OCI-LY1 (cell line): ENCODE results near the gene PTPRG.

Experiments used
- H2AFZ ChIP-seq: fragments of 200-600 bp; sonication (generic), shearing (Covaris generic); 2 replicates; pipeline ENCODE4 v1.6.0; 2014; ENCODE audit warnings: antibody characterized with exemption, mild to moderate bottlenecking, low read length
- H3F3A ChIP-seq: fragments of 200-600 bp; sonication (generic), shearing (Covaris generic); 2 replicates; pipeline ENCODE4 v1.6.0; 2014; ENCODE audit warnings: mild to moderate bottlenecking, antibody characterized with exemption, low read length, moderate library complexity; ENCODE audit not compliant: insufficient read depth
- H3K27ac ChIP-seq: fragments of 200-600 bp; sonication (generic); 2 replicates; pipeline ENCODE4 v1.5.1; 2014; ENCODE audit warnings: low read length, mixed run types, mild to moderate bottlenecking, low read depth; ENCODE audit not compliant: poor library complexity, severe bottlenecking
- H3K27me3 ChIP-seq: fragments of 200-600 bp; sonication (generic); 2 replicates; pipeline ENCODE4 v1.6.0; 2014; ENCODE audit warnings: antibody characterized with exemption, mild to moderate bottlenecking, low read length, moderate library complexity; ENCODE audit not compliant: insufficient read depth
- H3K36me3 ChIP-seq: fragments of 200-600 bp; sonication (generic); 2 replicates; pipeline ENCODE4 v1.6.1; 2014; ENCODE audit warnings: mild to moderate bottlenecking, antibody characterized with exemption, low read length, moderate library complexity, mixed read lengths; ENCODE audit not compliant: insufficient read depth
- H3K4me1 ChIP-seq: fragments of 200-600 bp; sonication (generic); 2 replicates; pipeline ENCODE4 v1.5.1; 2014; ENCODE audit warnings: mild to moderate bottlenecking, low read length, moderate library complexity; ENCODE audit not compliant: insufficient read depth, severe bottlenecking
- H3K4me2 ChIP-seq: fragments of 200-600 bp; sonication (generic), shearing (Covaris generic); 2 replicates; pipeline ENCODE4 v1.6.1; 2014; ENCODE audit warnings: low read length
- H3K4me3 ChIP-seq: fragments of 200-600 bp; sonication (generic); 2 replicates; pipeline ENCODE4 v1.5.1; 2014; ENCODE audit warnings: low read length, low read depth, mild to moderate bottlenecking, mixed read lengths; ENCODE audit not compliant: poor library complexity, severe bottlenecking
- H3K79me2 ChIP-seq: fragments of 200-600 bp; shearing (Covaris generic); 2 replicates; pipeline ENCODE4 v1.6.1; 2016; ENCODE audit warnings: mixed run types, low read length, mixed read lengths; ENCODE audit not compliant: insufficient read depth
- H3K9ac ChIP-seq: fragments of 200-600 bp; sonication (generic), shearing (Covaris generic); 2 replicates; pipeline ENCODE4 v1.6.1; 2014; ENCODE audit warnings: mild to moderate bottlenecking, low read length, mixed read lengths
- H3K9me2 ChIP-seq: fragments of 200-600 bp; sonication (generic), shearing (Covaris generic); 2 replicates; pipeline ENCODE4 v1.6.1; 2014; ENCODE audit warnings: low read depth, mild to moderate bottlenecking, low read length, mixed read lengths
- H3K9me3 ChIP-seq: fragments of 200-600 bp; shearing (Covaris generic); 2 replicates; pipeline ENCODE4 v1.6.1; 2014; ENCODE audit warnings: low read length, mixed read lengths
- H4K20me1 ChIP-seq: fragments of 200-600 bp; sonication (generic), shearing (Covaris generic); 2 replicates; pipeline ENCODE4 v1.6.0; 2016; ENCODE audit warnings: mild to moderate bottlenecking, low read length; ENCODE audit not compliant: insufficient read depth
- CTCF ChIP-seq: fragments of 200-600 bp; sonication (generic), shearing (Covaris generic); IDR thresholded peaks from 2 replicates; pipeline ENCODE4 v1.5.1; 2017; ENCODE audit warnings: mild to moderate bottlenecking, antibody characterized with exemption, low read length, moderate library complexity, mixed read lengths
- EZH2 ChIP-seq: fragments of 200-600 bp; sonication (generic), shearing (Covaris generic); IDR thresholded peaks from 2 replicates; pipeline ENCODE4 v1.8.0; 2017; ENCODE audit warnings: borderline replicate concordance, mixed run types, mild to moderate bottlenecking, antibody characterized with exemption, low read length, moderate library complexity, mixed read lengths

Gene PTPRG

GRCh38 chr3:61667814-61668213, 106.4 kb downstream of the PTPRG start:
- H3K4me2 ChIP-seq = no peak overlapping the region
- no peak for TF ChIP-seq EZH2
- no peak for TF ChIP-seq CTCF
- no peaks in the 10 kb centered on the region for H3K36me3 ChIP-seq
- H3K79me2 ChIP-seq = no peaks in the 10 kb centered on the region
- no peaks in the 10 kb centered on the region for H3K9me2 ChIP-seq
- H3K4me3 ChIP-seq = no peak overlapping the region
- H3F3A ChIP-seq = no peaks in the 10 kb centered on the region
- no peak overlapping the region for H3K27ac ChIP-seq
- no peaks in the 10 kb centered on the region for H4K20me1 ChIP-seq
- H3K27me3 ChIP-seq = no peaks in the 10 kb centered on the region
- no peaks in the 10 kb centered on the region for H3K4me1 ChIP-seq
- H2AFZ ChIP-seq = no peak overlapping the region
- H3K9me3 ChIP-seq = no peaks in the 10 kb centered on the region
- H3K9ac ChIP-seq = no peak overlapping the region

GRCh38 chr3:61668317-61668864, 107.0 kb downstream of the PTPRG start:
- H3K27ac ChIP-seq = no peak overlapping the region
- TF ChIP-seq EZH2 (no peak), CTCF (no peak)
- H3K79me2 ChIP-seq = no peaks in the 10 kb centered on the region

GRCh38 chr3:61669203-61669602, 107.8 kb downstream of the PTPRG start:
- Histone ChIP-seq H3K4me2 (no peak overlapping the region), H3K9me3 (no peaks in the 10 kb centered on the region), H3K9ac (no peak overlapping the region), H3K27ac (no peak overlapping the region), H3K79me2 (no peaks in the 10 kb centered on the region), H4K20me1 (no peaks in the 10 kb centered on the region), H3K4me1 (no peaks in the 10 kb centered on the region), H2AFZ (no peak overlapping the region), H3K9me2 (no peaks in the 10 kb centered on the region), H3F3A (no peaks in the 10 kb centered on the region), H3K36me3 (no peaks in the 10 kb centered on the region), H3K27me3 (no peaks in the 10 kb centered on the region), H3K4me3 (no peak overlapping the region)
- no peak for TF ChIP-seq EZH2
- TF ChIP-seq CTCF = no peak

More at GRCh38 chr3:61668317-61668864, 107.0 kb downstream of the PTPRG start:
- no peaks in the 10 kb centered on the region for H3K4me1 ChIP-seq
- no peak overlapping the region for H3K4me3 ChIP-seq
- no peaks in the 10 kb centered on the region for H3K27me3 ChIP-seq
- H3K36me3 ChIP-seq = no peaks in the 10 kb centered on the region
- no peak overlapping the region for H3K4me2 ChIP-seq
- no peaks in the 10 kb centered on the region for H3K9me2 ChIP-seq
- no peak overlapping the region for H2AFZ ChIP-seq
- H3F3A ChIP-seq = no peaks in the 10 kb centered on the region
- H3K9me3 ChIP-seq = no peaks in the 10 kb centered on the region
- H4K20me1 ChIP-seq = no peaks in the 10 kb centered on the region
- H3K9ac ChIP-seq = no peak overlapping the region
